Hematopoietic multipotent progenitor cell treated with erythropoietin and hydrocortisone succinate and interleukin-3 and kit ligand, for 17 days (in vitro differentiated cells): Measurements from ENCODE around the gene RBM23.
"Not testable (repeated sequence)": the region's sequence is repeated elsewhere in the genome, so short reads cannot be mapped to it uniquely, and the experiment has no call there.

Experiments used
- DNase-seq: peaks from one replicate; pipeline ENCODE4 v3.0.0-alpha.2; 2015; ENCODE audit warnings: low spot score

The RBM23 gene

DNA sequence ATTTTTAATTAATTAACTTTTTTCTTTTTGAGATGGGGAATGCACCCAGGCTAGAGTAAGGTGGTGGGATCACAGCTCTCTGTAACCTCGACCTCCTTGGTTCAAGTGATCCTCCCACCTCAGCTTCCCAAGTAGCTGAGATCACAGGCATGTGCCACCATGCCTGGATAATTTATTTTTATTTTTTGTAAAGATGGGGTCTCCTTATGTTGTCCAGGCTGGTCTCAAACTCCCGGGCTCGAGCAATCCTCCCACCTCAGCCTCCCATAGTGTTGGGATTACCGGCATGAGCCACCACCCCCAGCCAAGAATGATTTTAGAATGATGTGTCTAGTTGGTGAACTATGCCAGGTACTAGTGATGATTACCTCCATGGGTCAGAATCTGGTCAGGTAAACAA lies 54.0 kb downstream of the RBM23 start:
- DNase-seq, result no peak

DNA sequence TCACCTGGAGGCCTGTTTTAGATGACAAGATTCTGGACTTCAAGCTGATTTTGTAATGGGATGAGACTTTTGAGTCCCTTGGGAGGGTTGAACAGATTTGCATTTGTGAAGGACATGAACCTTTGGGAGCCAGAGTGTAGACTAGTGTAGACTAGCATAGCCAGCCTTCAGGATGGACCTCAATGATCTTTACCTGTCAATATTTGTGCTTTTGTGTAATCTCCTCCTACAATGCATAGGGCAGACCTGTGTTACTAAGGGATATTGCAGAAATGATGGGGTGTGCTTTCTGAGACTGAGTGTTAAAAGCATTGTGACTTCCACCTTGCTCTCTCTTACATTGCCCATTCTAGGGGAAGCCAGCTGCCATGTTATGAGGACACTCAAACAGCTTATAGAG lies 57.3 kb downstream of the RBM23 start:
- no peak for DNase-seq

DNA sequence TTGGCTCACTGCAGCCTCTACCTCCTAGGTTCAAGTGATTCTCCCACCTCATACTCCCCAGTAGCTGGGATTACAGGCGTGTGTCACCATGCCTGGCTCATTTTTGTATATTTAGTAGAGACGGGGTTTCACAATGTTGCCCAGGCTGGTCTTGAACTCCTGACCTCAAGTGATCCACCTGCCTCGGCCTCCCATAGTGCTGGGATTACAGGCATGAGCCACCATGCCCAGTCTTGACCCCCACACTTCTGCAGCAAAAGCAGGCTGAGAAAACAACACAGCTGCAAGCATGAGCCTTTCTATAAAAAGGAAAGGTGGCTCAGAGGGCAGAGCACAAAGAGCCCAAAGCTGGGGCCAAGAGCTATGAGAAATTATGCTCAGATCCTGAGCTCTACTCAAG lies 58.6 kb downstream of the RBM23 start:
- DNase-seq, result not testable (repeated sequence)

DNA sequence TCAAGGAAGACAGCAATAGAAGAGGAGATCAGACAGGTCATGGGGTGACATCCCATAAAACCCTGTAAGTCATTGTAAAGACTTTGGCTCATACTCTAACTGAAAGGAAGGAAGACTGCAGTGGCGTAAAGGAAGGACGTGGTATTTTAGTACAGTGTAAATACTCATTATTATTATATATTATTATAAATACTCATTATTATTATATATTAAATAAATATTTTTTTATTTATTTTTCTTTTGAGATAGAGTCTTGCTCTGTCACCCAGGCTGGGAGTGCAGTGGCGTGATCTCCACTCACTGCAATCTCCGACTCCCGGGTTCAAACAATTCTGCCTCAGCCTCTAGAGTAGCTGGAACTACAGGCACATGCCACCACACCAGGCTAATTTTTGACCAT lies 62.5 kb downstream of the RBM23 start:
- DNase-seq, result no peak

DNA sequence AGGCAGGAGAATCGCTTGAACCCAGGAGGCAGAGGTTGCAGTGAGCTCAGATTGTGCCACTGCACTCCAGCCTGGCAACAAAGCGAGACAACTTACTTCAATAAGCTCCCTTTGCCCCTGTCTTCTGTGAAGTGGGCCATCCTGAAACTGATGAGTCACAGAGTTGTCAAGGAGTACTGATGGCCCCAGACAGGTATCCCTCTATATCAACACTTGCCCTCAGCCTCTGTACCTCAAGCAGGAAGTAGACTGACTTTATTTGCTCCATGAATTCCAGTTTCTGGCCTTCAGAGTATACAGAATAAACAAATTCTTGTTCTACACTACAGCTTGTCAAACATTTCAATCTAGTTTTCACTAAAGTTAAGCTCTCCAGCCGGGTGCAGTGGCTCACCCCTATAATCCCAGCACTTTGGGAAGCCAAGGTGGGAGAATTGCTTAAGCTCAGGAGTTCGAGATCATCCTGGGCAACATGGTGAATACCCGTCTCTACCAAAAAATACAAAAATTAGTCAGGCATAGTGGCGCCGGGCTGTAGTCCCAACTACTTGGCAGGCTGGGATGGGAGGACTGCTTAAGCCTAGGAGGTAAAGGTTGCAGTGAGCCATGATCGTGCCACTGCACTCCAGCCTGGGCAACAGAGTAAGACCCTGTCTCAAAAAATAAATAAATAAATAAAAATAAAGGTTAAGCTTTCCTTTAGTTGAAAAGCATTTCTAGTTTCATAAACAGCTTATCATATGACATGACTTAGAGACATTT lies 63.8 kb downstream of the RBM23 start:
- no peak for DNase-seq

DNA sequence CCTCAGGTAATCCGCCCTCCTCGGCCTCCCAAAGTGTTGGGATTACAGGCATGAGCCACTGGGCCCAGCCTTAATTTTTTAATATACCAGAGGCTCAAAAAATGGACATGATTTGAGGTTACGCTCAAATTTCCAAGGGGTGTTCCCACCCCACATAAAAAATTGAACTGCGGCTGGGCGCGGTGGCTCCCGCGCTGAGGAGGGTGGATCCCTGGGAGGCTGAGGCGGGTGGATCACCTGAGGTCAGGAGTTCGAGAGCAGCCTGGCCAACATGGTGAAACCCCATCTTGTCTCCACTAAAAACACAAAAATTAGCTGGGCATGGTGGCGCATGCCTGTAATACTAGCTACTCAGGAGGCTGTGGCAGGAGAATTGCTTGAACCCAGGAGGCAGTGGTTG lies 64.7 kb downstream of the RBM23 start:
- DNase-seq, result not testable (repeated sequence)

DNA sequence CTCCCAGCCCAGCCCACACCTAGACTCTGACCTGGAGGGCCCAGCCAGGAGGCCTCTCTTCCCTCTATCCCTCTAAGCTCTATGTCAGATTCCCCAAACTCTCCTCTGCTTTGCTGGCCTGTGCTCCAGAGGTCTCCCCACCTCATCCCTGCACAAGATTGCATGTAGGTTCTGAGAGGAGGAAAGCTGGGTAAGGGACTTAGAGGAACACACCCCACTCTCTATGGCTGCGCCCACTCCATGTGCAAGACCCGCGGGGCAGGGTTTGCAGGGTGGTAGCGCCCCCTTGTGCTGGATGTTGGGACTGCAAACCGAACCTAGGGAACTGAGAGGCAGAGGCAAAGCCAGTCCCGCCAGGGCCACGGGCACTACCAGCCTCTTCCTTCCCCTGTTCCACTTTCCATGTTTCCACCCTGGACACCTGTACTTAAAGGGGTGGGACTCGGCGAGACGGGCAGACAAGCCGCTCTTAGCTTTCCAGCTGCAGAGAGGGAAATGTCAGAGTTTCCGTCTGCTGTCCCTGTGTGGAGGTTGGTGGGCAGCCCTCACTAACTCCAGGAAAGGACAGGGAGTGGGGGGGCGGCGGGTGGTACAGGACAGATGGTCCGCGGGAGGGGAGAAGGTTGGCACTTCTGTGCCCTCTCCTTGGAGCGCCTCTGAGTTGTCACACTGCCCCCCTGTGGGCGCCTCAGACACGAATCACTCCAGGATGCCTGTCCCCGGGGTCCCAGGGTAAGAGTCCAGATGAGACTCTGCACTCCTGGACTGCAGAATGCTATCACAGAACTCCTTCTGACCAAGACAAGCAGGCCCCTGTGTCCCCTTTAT lies 65.8 kb downstream of the RBM23 start:
- DNase-seq, result peak; percentile 90

DNA sequence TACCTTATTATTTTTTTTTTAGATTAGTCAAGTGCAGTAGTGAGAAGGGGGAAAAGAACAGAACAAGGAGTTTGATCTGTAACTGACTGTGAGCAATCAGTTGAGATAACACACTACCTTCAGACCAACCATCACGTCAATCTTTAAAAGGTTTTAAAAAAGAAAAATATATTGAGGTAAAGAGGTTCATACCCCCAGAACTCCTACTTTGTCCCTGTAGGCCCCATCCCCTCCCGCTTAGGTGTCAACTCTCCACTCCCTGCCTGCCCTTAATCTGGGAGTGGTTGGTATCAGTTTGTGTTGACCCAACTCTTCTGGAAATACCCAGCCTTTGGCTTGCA lies 66.4 kb downstream of the RBM23 start:
- no peak for DNase-seq

DNA sequence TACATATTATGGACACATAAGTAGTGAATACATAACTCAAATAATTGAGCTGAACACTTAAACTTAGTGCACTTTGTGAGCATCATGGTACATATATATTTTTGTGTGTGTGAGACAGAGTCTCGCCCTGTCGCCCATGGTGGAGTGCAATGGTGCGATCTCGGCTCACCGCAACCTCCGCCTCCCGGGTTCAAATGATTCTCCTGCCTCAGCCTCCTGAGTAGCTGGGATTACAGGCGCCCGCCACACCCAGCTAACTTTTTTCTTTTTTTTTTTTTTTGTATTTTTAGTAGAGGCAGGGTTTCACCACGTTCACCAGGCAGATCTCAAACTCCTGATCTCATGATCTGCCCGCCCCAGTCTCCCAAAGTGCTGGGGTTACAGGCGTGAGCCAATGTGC lies 66.8 kb downstream of the RBM23 start:
- DNase-seq, result not testable (repeated sequence)

DNA sequence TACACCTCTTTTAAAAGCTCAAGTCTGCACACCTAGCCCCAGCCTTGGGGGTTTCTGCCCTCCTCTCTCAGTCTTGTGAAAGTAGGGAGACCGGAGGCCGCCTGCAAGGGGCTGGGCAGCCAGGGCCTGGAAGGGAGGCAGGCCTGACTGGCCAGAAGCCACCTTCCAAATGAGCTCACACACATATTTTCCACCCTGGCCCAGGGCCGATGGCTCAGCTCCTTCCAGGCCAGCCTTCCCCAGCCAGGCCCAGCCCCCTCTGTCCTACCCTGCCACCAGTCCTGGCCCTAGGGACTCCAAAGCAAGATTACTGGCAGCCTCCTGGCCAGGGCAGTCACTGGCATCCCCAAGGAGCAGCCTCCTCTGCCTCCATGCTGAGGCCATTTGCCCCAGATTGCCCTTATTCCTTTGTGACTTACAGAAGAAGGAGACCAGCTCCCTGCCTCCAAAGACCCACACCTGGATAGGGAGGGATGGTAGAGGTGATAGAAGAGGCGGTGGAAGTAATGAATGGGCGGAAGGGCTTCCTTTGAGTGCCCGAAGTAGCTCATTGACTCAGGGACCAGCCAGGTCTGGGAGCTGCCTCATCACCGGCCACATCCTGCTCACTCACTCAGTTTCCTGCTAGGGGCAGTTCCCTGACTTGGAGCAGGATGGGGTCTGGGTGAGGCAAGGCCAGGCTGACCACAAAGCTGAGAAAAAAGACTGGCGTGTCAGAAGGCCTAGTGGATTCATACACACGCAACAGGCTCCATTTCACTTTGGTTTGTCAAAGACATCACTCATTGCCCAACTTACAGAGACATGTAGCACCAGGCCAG lies 67.8 kb downstream of the RBM23 start:
- no peak for DNase-seq

DNA sequence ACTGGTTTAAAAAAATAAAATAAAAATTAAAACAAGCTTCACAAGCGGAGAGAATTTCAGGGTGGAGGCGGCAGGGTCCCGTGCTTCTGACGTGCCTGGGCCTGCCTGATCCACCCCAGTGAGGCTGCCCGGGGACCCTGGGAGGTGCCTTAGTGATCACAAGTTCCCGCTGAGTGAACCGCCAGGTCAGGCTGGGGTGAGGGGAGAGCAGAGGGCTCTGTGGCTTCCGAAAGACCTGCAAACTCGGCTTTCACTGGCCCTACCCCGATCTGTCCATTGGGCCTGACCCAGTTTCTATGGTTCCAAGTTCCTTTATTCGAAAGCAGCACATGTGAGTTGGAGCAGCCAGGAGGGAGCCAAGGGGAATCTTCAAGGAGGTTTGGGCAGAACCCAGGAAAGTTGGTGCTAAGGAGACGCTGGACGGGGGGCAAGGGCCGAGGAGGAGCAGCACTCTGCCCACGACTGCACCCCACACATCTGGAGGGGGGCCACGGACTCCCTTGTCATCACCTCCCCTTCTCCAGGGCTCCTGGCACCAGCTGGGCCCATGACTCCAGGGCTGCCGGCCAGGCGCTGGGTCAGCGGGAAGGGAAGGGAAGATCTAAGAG lies 69.6 kb downstream of the RBM23 start:
- no peak for DNase-seq

DNA sequence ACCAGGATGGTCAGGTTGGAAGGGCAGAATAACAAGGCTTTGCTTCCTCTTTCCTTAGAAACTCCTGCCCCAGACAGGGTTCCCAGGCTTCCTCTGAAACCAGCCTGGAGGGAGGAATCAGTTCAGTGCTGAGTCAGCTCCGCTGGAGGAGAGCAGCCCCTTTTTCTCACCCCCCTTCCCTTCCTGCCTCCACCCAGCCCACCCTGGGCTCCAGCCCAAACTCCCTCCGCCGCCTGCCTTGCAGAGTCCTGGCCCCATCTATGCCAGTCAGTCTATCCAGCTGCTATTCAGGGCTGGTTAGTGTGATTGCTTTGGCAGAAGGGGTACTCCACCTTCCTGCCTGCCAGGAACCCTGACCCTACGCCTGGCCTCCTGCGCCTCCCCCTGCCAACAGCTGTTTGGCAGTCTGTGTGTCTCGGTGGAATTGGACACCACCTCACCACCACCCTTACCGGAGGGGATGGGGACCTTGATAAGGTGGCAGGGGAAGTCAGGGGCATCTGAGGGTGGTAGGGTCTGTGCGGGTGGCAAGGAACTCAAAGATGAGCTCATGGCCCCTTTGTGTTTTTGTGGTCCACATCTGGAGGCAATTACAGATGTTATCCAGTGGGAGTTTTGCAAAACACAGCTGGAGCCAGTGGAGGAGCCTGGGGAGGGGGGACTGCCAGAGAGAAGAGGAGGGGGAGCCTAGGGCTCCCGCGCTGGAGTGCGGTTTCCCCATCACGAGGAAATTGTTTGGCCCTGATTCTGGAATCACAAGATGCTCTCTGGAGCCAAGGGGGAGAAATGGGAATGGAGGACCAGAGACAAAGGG lies 70.4 kb downstream of the RBM23 start:
- DNase-seq, result no peak

DNA sequence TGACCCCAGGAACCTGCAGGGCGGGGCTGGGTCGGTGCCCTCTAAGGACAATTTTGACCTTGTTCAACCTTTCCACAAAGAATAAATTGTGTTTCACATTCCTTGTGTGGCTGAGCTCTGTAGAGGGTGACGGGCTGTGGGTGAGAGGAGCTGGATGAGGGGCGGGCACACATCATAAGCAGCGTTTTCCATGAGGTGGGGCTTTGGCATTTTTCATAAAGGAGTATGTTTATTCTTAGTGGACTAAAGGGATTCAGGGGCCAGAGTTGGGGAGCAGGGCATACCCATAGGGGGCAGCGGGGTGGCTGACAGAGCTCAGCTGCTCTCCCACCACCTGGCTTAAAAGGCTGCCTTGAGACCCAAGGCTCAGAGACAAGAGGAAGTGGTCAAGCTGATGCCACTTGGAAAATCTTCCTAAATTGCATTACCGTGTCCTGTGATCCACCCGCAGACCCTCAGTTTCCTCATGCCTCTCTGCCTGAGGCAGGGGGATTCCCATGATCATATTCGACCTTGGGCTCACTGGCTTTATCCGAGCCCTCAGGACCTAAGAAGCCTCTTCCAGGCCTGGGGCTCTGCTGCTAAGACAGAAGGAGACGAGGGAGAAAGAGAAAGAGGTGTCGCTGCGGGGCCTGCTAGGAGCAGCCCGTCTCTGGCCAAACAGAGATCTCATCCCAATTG lies 71.1 kb downstream of the RBM23 start:
- DNase-seq, result no peak

DNA sequence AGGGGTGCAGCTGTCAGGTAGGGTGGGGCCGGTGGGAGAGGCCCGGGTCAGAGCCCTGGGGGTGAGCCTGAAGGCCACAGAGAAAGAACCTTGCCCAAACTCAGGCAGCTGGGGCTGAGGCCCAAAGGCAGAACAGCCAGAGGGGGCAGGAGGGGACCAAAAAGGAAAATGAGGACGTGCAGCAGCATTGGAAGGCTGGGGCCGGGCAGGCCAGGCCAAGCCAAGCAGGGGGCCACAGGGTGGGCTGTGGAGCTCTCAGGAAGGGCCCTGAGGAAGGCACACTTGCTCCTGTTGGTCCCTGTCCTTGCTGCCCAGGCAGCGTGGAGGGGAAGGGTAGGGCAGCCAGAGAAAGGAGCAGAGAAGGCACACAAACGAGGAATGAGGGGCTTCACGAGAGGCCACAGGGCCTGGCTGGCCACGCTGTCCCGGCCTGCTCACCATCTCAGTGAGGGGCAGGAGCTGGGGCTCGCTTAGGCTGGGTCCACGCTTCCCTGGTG lies 72.1 kb downstream of the RBM23 start:
- DNase-seq, result no peak

DNA sequence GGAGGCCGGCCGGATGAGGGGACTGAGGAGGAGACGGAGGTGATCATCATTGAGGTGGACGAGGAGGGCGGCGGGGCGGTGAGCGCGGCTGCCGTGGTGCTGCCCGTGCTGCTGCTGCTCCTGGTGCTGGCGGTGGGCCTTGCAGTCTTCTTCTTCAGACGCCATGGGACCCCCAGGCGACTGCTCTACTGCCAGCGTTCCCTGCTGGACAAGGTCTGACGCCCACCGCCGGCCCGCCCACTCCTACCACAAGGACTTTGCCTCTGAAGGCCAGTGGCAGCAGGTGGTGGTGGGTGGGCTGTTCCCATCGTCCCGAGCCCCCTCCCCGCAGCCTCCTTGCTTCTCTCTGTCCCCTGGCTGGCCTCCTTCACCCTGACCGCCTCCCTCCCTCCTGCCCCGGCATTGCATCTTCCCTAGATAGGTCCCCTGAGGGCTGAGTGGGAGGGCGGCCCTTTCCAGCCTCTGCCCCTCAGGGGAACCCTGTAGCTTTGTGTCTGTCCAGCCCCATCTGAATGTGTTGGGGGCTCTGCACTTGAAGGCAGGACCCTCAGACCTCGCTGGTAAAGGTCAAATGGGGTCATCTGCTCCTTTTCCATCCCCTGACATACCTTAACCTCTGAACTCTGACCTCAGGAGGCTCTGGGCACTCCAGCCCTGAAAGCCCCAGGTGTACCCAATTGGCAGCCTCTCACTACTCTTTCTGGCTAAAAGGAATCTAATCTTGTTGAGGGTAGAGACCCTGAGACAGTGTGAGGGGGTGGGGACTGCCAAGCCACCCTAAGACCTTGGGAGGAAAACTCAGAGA lies 72.9 kb downstream of the RBM23 start:
- no peak for DNase-seq

DNA sequence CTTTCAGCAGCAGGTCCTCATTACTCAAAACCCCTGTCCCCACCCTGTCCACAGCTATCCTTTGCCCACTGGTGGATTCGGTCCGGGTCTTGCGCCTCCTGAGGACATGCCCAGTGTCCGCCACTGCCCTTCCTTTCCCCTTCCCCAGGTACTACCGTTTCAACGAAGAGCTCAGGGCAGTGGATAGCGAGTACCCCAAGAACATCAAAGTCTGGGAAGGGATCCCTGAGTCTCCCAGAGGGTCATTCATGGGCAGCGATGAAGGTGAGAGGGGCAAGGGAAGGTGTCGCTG lies 73.9 kb downstream of the RBM23 start:
- DNase-seq, result no peak

DNA sequence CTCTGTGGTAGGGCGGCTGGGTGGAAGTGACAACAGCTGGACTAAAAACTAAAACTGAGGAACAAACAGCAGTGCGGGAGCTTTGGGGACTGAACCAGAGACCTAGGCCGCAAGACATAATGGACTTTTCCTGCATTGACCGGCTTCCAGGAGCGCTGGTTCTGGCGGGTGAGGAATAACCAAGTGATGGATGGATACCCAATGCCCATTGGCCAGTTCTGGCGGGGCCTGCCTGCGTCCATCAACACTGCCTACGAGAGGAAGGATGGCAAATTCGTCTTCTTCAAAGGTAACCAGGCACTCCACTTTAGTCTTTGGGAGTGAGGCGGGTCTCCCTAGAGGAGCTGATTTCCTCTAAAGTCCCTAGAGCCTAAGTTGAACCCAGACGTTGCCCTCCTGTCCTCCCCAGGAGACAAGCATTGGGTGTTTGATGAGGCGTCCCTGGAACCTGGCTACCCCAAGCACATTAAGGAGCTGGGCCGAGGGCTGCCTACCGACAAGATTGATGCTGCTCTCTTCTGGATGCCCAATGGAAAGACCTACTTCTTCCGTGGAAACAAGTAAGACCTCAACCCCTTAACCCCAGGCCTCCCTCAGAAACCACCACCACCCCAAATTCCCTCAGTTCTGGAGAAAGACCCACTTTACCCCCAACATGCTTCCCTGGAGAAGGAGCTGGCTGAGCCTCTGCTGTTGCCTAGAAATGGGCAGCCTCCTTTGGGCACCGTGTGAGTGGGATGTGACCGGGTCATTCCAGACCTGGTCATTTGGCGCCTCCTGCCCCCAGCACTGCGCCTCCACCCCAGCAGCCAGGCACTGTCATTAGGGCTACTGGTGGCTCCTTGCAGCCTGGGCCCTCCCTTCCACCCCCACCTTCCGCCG lies 74.5 kb downstream of the RBM23 start:
- DNase-seq, result no peak
